ENCODE results near the gene RPS6KA2.

- TF ChIP-seq CTCF (conservative IDR thresholded peaks at IDR 0.05), result no peak
- TF ChIP-seq EZH2 (IDR thresholded peaks at IDR 0.05; ENCODE audit: low read depth), result no peak
Observed at GRCh38 chr6:166465003-166465399, 162.1 kb downstream of the RPS6KA2 start.
